NOMO-1 treated with DMSO at 0.1 percent for 48 hours (cell line): ENCODE measurements around the gene SIGLEC6.

Source experiments
- DNase-seq: peaks from one replicate; lab custom pipeline; 2025; ENCODE audit not compliant: unreplicated experiment; lab: John Stamatoyannopoulos, UW

Gene SIGLEC6

GRCh38 chr19:51477344-51477743, 54.1 kb downstream of the SIGLEC6 start:
- DNase-seq = no peak

DNA sequence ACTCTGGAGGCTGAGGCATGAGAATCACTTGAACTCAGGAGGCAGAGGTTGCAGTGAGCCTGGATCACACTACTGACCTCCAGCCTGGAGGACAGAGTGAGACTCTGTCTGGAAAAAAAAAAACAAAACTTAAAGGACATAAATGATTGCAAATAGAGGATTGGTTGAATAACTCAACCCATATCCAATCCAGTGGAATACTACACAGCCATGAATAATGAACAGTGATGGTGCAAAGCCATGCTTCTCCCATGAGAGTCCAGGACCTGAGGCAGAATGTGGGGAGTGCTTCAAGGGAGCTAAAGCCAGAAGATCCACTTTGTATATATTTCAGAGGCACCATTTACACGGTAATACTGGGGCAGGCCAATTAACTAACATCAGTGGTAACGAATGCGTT, 55.3 kb downstream of the SIGLEC6 start:
- no peak for DNase-seq

- DNase-seq = peak; percentile 67
Observed at GRCh38 chr19:51473009-51473707, 58.3 kb downstream of the SIGLEC6 start.

GRCh38 chr19:51472607-51473006, 58.9 kb downstream of the SIGLEC6 start:
- no peak for DNase-seq

DNA sequence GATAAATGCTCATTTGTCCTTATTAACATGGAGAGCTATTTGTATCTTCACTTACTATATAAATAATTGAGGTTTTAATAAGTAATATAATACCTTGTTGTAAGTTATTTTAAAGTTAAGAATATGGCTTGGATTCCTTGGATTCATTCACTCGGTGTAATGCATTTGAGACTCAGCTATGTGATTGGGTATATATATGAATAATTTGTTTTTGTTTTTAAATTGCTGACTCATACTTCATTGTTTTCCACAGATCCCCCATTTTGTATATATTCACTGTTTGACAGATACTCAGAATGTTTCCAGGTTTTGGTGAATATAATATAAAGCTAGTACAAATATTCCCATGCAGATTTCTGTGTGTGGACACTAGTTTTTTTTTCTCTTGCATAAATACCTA, 59.9 kb downstream of the SIGLEC6 start:
- DNase-seq = no peak

- DNase-seq = no peak
Observed at GRCh38 chr19:51470966-51471365, 60.5 kb downstream of the SIGLEC6 start.

DNA sequence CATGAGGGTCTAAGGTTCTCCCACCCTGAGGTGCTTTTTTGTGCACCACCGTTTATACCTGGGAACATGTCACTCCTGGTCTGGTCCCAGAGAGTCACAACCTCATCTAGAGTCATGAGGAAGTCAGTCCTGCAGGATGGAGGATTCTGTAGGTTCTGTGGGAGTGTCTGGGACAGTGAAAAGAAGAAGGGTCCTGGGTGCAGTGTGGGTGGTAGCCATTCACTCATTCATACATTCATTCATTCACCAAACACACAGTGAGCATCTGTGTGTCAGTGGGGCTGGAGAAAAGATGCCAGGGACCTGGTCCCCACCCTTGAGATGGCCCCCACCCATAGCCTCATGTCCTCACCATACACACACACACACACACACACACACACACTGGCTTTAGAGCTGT, 61.8 kb downstream of the SIGLEC6 start:
- DNase-seq = no peak

- no peak for DNase-seq
Observed at GRCh38 chr19:51469162-51469561, 62.3 kb downstream of the SIGLEC6 start.

DNA sequence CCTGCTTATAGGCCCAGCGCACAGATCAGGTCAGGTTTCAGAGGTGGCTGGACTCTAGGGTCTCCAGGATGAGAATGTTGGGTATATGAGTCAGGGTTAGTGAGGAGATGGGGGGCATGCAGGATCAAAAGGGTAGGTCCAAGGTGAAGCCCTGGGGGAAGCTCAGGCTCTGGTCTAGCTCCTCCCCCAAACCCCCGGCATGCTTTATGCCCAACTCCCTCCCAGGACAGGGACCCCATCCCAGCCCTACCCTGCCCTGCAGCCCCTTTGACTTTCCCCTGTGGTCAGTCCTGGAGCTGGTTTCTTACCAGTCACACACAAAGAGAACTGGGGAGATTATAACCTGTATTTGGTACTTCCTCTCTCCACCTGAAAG, 62.9 kb downstream of the SIGLEC6 start:
- no peak for DNase-seq

DNA sequence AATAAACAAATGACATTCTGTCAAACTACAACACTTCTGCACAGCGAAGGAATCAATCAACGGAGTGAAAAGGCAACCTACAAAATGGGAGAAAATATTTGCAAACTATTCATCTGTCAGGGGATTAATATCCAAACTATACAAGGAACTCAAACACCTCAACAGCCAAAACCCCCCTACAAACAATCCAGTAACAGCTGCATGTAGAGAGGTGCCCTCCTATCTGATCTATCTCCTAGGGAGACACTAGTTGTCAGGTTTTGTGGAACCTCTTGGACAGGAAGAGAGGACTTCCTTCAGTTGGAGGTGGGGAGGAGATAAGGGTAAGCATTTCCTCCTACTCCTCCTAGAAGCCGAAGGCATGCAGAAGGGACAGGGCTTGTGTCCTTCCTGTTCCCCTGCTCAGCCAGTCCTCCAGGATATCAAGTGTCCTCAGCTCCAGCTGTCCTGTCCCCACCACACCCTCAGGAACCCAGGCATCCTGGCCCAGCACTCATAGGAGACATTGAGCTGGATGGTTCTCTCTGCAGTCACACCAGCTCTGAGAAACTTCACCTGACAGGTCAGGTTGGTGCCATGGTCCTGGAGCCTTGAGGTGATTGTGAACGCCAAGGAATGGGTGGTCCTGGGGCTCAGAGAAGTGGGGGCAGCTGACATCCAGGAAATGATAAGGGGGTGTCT, 63.5 kb downstream of the SIGLEC6 start:
- DNase-seq = peak; percentile 23
